CD14-positive monocyte (primary cell): ENCODE measurements around the gene PSMD14. TPM values are rescaled to one million over a fixed set of nuclear protein-coding genes. Genes with fewer than 3 reads are reported as not detected.

Experiments
- DNase-seq, 3 donors: peaks; one replicate each; pipeline ENCODE4 v3.0.0-alpha.2; 2011 to 2022
- H2AFZ ChIP-seq: 2 replicates; pipeline ENCODE4 v1.6.0; 2012; ENCODE audit warnings: mild to moderate bottlenecking, low read depth, low read length, inconsistent platforms; ENCODE audit not compliant: insufficient read depth, poor library complexity, severe bottlenecking
- H3K27ac ChIP-seq, 2 donors: 1 replicate in 1 of 2; 2 replicates in 1 of 2; pipeline ENCODE4 v1.5.1; 2012 to 2013; ENCODE audit warnings: low read length in 2 of 2, control low read depth in 1 of 2, inconsistent platforms in 1 of 2, low read depth in 1 of 2, mild to moderate bottlenecking in 1 of 2
- H3K27me3 ChIP-seq, 2 donors: one replicate each; pipeline versions ENCODE4 v1.6.0 to v1.6.1; 2011 to 2013; ENCODE audit warnings: low read length in 2 of 2; ENCODE audit not compliant: control insufficient read depth in 2 of 2, insufficient read depth in 2 of 2
- H3K36me3 ChIP-seq, 2 donors: replicated peaks in 1 of 2; 1 replicate in 1 of 2; 2 replicates in 1 of 2; pipeline versions ENCODE4 v1.5.1 to v1.6.1; 2012 to 2013; ENCODE audit warnings: low read length in 2 of 2, control low read depth in 1 of 2, inconsistent platforms in 1 of 2, mild to moderate bottlenecking in 1 of 2; ENCODE audit not compliant: insufficient read depth in 2 of 2, control insufficient read depth in 1 of 2
- H3K4me1 ChIP-seq, 2 donors: 1 replicate in 1 of 2; 2 replicates in 1 of 2; pipeline versions ENCODE4 v1.5.1 to v1.6.1; 2012 to 2013; ENCODE audit warnings: low read length in 2 of 2, control low read depth in 1 of 2, inconsistent platforms in 1 of 2, mild to moderate bottlenecking in 1 of 2, moderate library complexity in 1 of 2; ENCODE audit not compliant: insufficient read depth in 2 of 2, control insufficient read depth in 1 of 2
- H3K4me2 ChIP-seq: replicated peaks from 2 replicates; pipeline ENCODE3; 2012; ENCODE audit warnings: low read length, moderate library complexity, mild to moderate bottlenecking; ENCODE audit not compliant: poor library complexity, severe bottlenecking; ENCODE audit errors: extremely low read depth
- H3K4me3 ChIP-seq, 3 experiments: fragments of 200-600 bp in 1 of 3; sonication (generic) in 1 of 3; replicated peaks in 1 of 3; 1 replicate in 2 of 3; 2 replicates in 1 of 3; pipeline ENCODE4 v1.5.1; 2011 to 2013; ENCODE audit warnings: low read length in 3 of 3, mild to moderate bottlenecking in 3 of 3, control low read depth in 2 of 3, low read depth in 2 of 3, inconsistent platforms in 1 of 3, moderate library complexity in 1 of 3
- H3K79me2 ChIP-seq: 2 replicates; pipeline ENCODE4 v1.6.0; 2012; ENCODE audit warnings: mild to moderate bottlenecking, control low read depth, inconsistent platforms, low read length, moderate library complexity; ENCODE audit not compliant: insufficient read depth
- H3K9ac ChIP-seq: 2 replicates; pipeline ENCODE4 v1.6.0; 2017; ENCODE audit warnings: low read length, mild to moderate bottlenecking; ENCODE audit not compliant: insufficient read depth, poor library complexity, severe bottlenecking
- H3K9me3 ChIP-seq, 2 donors: replicated peaks in 1 of 2; 1 replicate in 1 of 2; 2 replicates in 1 of 2; pipeline versions ENCODE4 v1.5.1 to v1.6.1; 2012 to 2013; ENCODE audit warnings: low read length in 2 of 2, control low read depth in 1 of 2; ENCODE audit not compliant: control insufficient read depth in 1 of 2, insufficient read depth in 1 of 2
- H4K20me1 ChIP-seq: 2 replicates; pipeline ENCODE4 v1.6.0; 2012; ENCODE audit warnings: mild to moderate bottlenecking, low read length, control low read depth, moderate library complexity; ENCODE audit not compliant: insufficient read depth
- H3K27ac Mint-ChIP-seq, 7 donors: one replicate each; pipeline ENCODE4 v1.8.0; 2020; ENCODE audit warnings: mild to moderate bottlenecking in 7 of 7, mixed read lengths in 7 of 7, moderate library complexity in 6 of 7, inconsistent platforms in 2 of 7
- H3K27me3 Mint-ChIP-seq, 3 donors: one replicate each; pipeline ENCODE4 v1.8.0; 2021 to 2022; ENCODE audit warnings: low read depth in 3 of 3, mild to moderate bottlenecking in 3 of 3, mixed read lengths in 3 of 3, moderate library complexity in 3 of 3, inconsistent platforms in 1 of 3
- H3K36me3 Mint-ChIP-seq, 2 donors: one replicate each; pipeline ENCODE4 v1.8.0; 2020; ENCODE audit warnings: mixed read lengths in 2 of 2, inconsistent platforms in 1 of 2, mild to moderate bottlenecking in 1 of 2
- H3K4me1 Mint-ChIP-seq: one replicate; pipeline ENCODE4 v1.8.0; 2020; ENCODE audit warnings: mild to moderate bottlenecking, mixed read lengths
- H3K4me3 Mint-ChIP-seq, 2 donors: one replicate each; pipeline ENCODE4 v1.8.0; 2020; ENCODE audit warnings: mild to moderate bottlenecking in 2 of 2, mixed read lengths in 2 of 2, moderate library complexity in 1 of 2
- H3K9me3 Mint-ChIP-seq, 7 donors: one replicate each; pipeline ENCODE4 v1.8.0; 2020 to 2022; ENCODE audit warnings: mixed read lengths in 7 of 7, mild to moderate bottlenecking in 6 of 7, moderate library complexity in 6 of 7, inconsistent platforms in 2 of 7
- WGBS: methylation state at CpG from one replicate; pipeline ENCODE4 v1.1.5; 2013; ENCODE audit warnings: missing lambda C conversion rate; ENCODE audit not compliant: insufficient coverage; 5-methylcytosine and 5-hydroxymethylcytosine counted together
- intact Hi-C, 2 donors: fragments of 100-400 bp; cut with micrococcal nuclease; formaldehyde crosslinking; loops; one replicate each; pipeline versions ENCODE4 v1.15.0 to v1.15.1; 2023
- polyA plus RNA-seq, 3 donors: library from polyadenylated mRNA; depleted of rRNA in 1 of 3; unstranded in 2 of 3; stranded (reverse) in 1 of 3; fragments of 300-500 nt in 2 of 3; fragments of >200 nt in 1 of 3; fragmentation: Illumina TruSeq in 2 of 3; gene quantifications; 1 replicate in 2 of 3; 2 replicates in 1 of 3; pipeline ENCODE4 v1.2.3, GENCODE V29; 2012 to 2021
- TF ChIP-seq, protein P1 (sequence below): fragments of 200-600 bp; IDR thresholded peaks from one replicate; pipeline ENCODE4 v1.8.0; 2022; ENCODE audit warnings: antibody characterized with exemption, mild to moderate bottlenecking

Gene PSMD14
- polyA plus RNA-seq, 3 donors: 8.7 to 37.8 (median 29.3) TPM

DNA sequence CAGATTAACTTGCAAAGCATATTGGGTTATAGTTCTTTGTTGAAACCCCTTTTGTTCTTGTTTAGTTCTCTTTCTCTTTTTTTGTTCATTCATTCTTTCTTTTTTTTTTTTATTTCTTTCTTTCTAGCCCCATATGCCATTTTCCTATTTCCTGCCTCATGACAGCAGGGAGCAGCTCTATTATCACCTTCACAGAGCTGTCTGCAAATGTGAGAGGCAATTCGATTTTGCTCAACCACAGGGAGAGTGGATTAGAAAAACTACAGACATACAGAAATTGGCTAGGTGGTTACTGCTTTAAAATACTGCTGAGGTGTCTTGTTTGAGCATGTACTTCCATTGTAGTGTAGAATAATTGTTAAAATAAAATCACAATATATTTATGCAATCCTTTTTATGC, 63.6 kb downstream of the PSMD14 start:
- Mint-ChIP-seq H3K4me1 (no peaks in the 10 kb centered on the region), H3K27me3 (no peaks in the 10 kb centered on the region), H3K36me3 (peaks cover 40 to 44% of the 10 kb centered on the region in 2 donors), H3K9me3 (no peaks in the 10 kb centered on the region), H3K4me3 (no peak overlapping the region), H3K27ac (no peak overlapping the region)
- intact Hi-C loops: no loop called here
- Histone ChIP-seq H3K9ac (no peak overlapping the region), H3K79me2 (no peaks in the 10 kb centered on the region), H3K9me3 (no peaks in the 10 kb centered on the region), H3K4me3 (no peak overlapping the region), H4K20me1 (no peaks in the 10 kb centered on the region), H3K36me3 (peaks cover 33 to 69% of the 10 kb centered on the region in 2 donors), H2AFZ (no peak overlapping the region), H3K4me2 (no peak overlapping the region), H3K27me3 (no peaks in the 10 kb centered on the region), H3K4me1 (no peaks in the 10 kb centered on the region), H3K27ac (no peak overlapping the region)
- no CpG with 5 or more reads among the region's 1 CpG for WGBS
- DNase-seq: no peak
- TF ChIP-seq, protein P1, sequence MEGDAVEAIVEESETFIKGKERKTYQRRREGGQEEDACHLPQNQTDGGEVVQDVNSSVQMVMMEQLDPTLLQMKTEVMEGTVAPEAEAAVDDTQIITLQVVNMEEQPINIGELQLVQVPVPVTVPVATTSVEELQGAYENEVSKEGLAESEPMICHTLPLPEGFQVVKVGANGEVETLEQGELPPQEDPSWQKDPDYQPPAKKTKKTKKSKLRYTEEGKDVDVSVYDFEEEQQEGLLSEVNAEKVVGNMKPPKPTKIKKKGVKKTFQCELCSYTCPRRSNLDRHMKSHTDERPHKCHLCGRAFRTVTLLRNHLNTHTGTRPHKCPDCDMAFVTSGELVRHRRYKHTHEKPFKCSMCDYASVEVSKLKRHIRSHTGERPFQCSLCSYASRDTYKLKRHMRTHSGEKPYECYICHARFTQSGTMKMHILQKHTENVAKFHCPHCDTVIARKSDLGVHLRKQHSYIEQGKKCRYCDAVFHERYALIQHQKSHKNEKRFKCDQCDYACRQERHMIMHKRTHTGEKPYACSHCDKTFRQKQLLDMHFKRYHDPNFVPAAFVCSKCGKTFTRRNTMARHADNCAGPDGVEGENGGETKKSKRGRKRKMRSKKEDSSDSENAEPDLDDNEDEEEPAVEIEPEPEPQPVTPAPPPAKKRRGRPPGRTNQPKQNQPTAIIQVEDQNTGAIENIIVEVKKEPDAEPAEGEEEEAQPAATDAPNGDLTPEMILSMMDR: no peak

DNA sequence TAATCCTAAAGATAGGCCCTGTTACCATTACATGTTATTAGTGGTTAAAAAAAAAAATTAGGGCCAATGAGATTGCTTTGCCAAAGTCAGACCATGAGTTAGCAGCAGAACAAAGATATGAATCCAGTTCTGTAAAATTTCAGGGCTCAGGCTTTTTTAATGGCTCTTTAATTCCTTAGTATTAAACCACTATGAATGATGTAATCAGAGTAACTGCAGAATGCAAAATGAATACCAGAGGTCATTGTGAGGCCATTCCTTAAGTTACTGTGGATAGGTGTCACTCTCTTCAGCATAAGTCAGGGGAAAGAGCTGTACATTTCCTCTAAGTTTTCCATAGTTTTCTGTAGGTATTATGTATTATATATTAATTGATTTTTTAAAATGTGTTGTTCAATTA, 65.7 kb downstream of the PSMD14 start:
- H3K36me3 ChIP-seq: peaks cover 27 to 64% of the 10 kb centered on the region in 2 donors
- H3K36me3 Mint-ChIP-seq: peaks cover 33 to 40% of the 10 kb centered on the region in 2 donors
- DNase-seq: no peak
- no peaks in the 10 kb centered on the region for H4K20me1 ChIP-seq
- no peak overlapping the region for H3K9ac ChIP-seq
- no peak overlapping the region for H3K4me2 ChIP-seq
- H3K9me3 Mint-ChIP-seq: no peaks in the 10 kb centered on the region
- no peak overlapping the region for H3K4me3 Mint-ChIP-seq
- H3K4me1 ChIP-seq: no peaks in the 10 kb centered on the region
- H3K27ac ChIP-seq: no peak overlapping the region
- H3K79me2 ChIP-seq: no peaks in the 10 kb centered on the region
- TF ChIP-seq, protein P1: no peak
- H3K27me3 ChIP-seq: no peaks in the 10 kb centered on the region
- H2AFZ ChIP-seq: no peak overlapping the region
- H3K9me3 ChIP-seq: no peaks in the 10 kb centered on the region
- no peaks in the 10 kb centered on the region for H3K27me3 Mint-ChIP-seq
- intact Hi-C loops: no loop called here
- H3K27ac Mint-ChIP-seq: no peak overlapping the region
- no peaks in the 10 kb centered on the region for H3K4me1 Mint-ChIP-seq
- no peak overlapping the region for H3K4me3 ChIP-seq
